ENCODE data around the gene DDO.
"Not testable (repeated sequence)": the region's sequence is repeated elsewhere in the genome, so short reads cannot be mapped to it uniquely, and the experiment has no call there.

DDO gene

GRCh38 chr6:110366256-110366655 lies 49.1 kb downstream of the DDO start:
- DNase-seq, result no peak

- DNase-seq, result no peak
Measured at GRCh38 chr6:110364364-110365105, 50.8 kb downstream of the DDO start.

GRCh38 chr6:110363748-110364147 lies 51.6 kb downstream of the DDO start:
- no peak for DNase-seq

- DNase-seq, result no peak
Measured at GRCh38 chr6:110360676-110361075, 54.7 kb downstream of the DDO start.

GRCh38 chr6:110359556-110359955 lies 55.8 kb downstream of the DDO start:
- no peak for DNase-seq

GRCh38 chr6:110358553-110359160 lies 56.7 kb downstream of the DDO start:
- no peak for DNase-seq

GRCh38 chr6:110357664-110358552 lies 57.5 kb downstream of the DDO start, which contains the start of gene METTL24:
METTL24 (minus strand) TSS chr6:110358349; CDS start chr6:110358272, 77 bp downstream.
- peak; percentile 0 for DNase-seq

GRCh38 chr6:110357298-110357663 lies 58.1 kb downstream of the DDO start:
- no peak for DNase-seq

GRCh38 chr6:110356778-110357177 lies 58.6 kb downstream of the DDO start:
- DNase-seq, result no peak

- no peak for DNase-seq
Measured at GRCh38 chr6:110355727-110356126, 59.6 kb downstream of the DDO start.

- DNase-seq, result no peak
Measured at GRCh38 chr6:110355022-110355421, 60.4 kb downstream of the DDO start.

GRCh38 chr6:110354153-110354552 lies 61.2 kb downstream of the DDO start:
- DNase-seq, result no peak

GRCh38 chr6:110353457-110354001 lies 61.8 kb downstream of the DDO start:
- DNase-seq, result no peak

- no peak for DNase-seq
Measured at GRCh38 chr6:110352563-110353262, 62.7 kb downstream of the DDO start.

- DNase-seq, result no peak
Measured at GRCh38 chr6:110351986-110352385, 63.4 kb downstream of the DDO start.

GRCh38 chr6:110351546-110351945 lies 63.8 kb downstream of the DDO start:
- no peak for DNase-seq

- DNase-seq, result not testable (repeated sequence)
Measured at GRCh38 chr6:110350593-110350992, 64.8 kb downstream of the DDO start.

GRCh38 chr6:110348961-110349690 lies 66.2 kb downstream of the DDO start:
- DNase-seq, result no peak

- DNase-seq, result no peak
Measured at GRCh38 chr6:110345025-110345424, 70.3 kb downstream of the DDO start.

- no peak for DNase-seq
Measured at GRCh38 chr6:110342759-110343158, 72.6 kb downstream of the DDO start.

All from CD4-positive, alpha-beta T cell treated with Interleukin-10 for 1 hour (primary cell).